Heart left ventricle (tissue), 16 donors: Measurements from ENCODE around the gene PGP. TPM values are rescaled to one million over a fixed set of nuclear protein-coding genes. Genes with fewer than 3 reads are reported as not detected.

Experiments
- ATAC-seq, 4 donors: fragments of 200-7000 bp; cut with Tn5 transposase; one replicate each; pipeline ENCODE4 v1.9.1; 2020 to 2022; ENCODE audit warnings: moderate library complexity in 4 of 4, mild to moderate bottlenecking in 3 of 4, moderate number of reproducible peaks in 1 of 4
- DNase-seq, 5 donors: peaks; one replicate each; pipeline ENCODE4 v3.0.0-alpha.2; 2020
- H3K27ac ChIP-seq, 12 donors: fragments of 200-600 bp; sonication (generic) in 4 of 12; one replicate each; pipeline versions ENCODE4 v1.5.0 to v1.8.0; 2016 to 2022; ENCODE audit warnings: mild to moderate bottlenecking in 2 of 12
- H3K27me3 ChIP-seq, 9 donors: fragments of 200-600 bp; sonication (generic) in 2 of 9; one replicate each; pipeline versions ENCODE4 v1.5.1 to v1.8.0; 2016 to 2022; ENCODE audit warnings: mild to moderate bottlenecking in 3 of 9
- H3K36me3 ChIP-seq, 9 donors: fragments of 200-600 bp; sonication (generic) in 2 of 9; one replicate each; pipeline versions ENCODE4 v1.5.0 to v1.8.0; 2018 to 2022; ENCODE audit warnings: mild to moderate bottlenecking in 2 of 9
- H3K4me1 ChIP-seq, 12 donors: fragments of 200-600 bp; sonication (generic) in 4 of 12; one replicate each; pipeline versions ENCODE4 v1.5.0 to v1.8.0; 2016 to 2022; ENCODE audit warnings: mild to moderate bottlenecking in 3 of 12
- H3K4me3 ChIP-seq, 12 donors: fragments of 200-600 bp; sonication (generic) in 4 of 12; one replicate each; pipeline versions ENCODE4 v1.5.0 to v1.8.0; 2017 to 2022; ENCODE audit warnings: mild to moderate bottlenecking in 9 of 12, moderate library complexity in 4 of 12
- H3K9me3 ChIP-seq, 12 donors: fragments of 200-600 bp; sonication (generic) in 4 of 12; one replicate each; pipeline versions ENCODE4 v1.5.0 to v1.8.0; 2016 to 2022; ENCODE audit warnings: mild to moderate bottlenecking in 1 of 12
- CTCF ChIP-seq, 12 donors: fragments of 200-600 bp; sonication (generic) in 4 of 12; IDR thresholded peaks; one replicate each; pipeline versions ENCODE4 v1.5.0 to v1.8.0; 2018 to 2022; ENCODE audit warnings: antibody characterized with exemption in 12 of 12, mild to moderate bottlenecking in 5 of 12
- POLR2A ChIP-seq, 2 donors: fragments of 450-650 bp; IDR thresholded peaks; one replicate each; pipeline ENCODE4 v1.6.1; 2017; ENCODE audit warnings: antibody characterized with exemption in 2 of 2, mild to moderate bottlenecking in 2 of 2, moderate library complexity in 2 of 2
- WGBS, 4 donors: extraction: QIAGEN DNeasy Blood & Tissue Kit in 2 of 4; methylation state at CpG; one replicate each; pipeline versions ENCODE4 v1.1.5 to v1.1.7; 2013 to 2018; 5-methylcytosine and 5-hydroxymethylcytosine counted together
- intact Hi-C, 10 donors: fragments of 100-400 bp; cut with DNase I; formaldehyde crosslinking; loops; one replicate each; pipeline versions ENCODE4 v1.11.1 to v1.14.2; 2022
- polyA plus RNA-seq, 2 donors: library from polyadenylated mRNA; stranded (reverse); fragments of 200-250 nt; gene quantifications; one replicate each; pipeline ENCODE4 v1.2.3, GENCODE V29; 2013
- total RNA-seq, 9 donors: library from RNA; depleted of rRNA in 2 of 9; stranded (reverse); fragments of >200 nt in 2 of 9; fragmentation: NEBNext Ultra II Directional in 3 of 9; extraction: Animal tissue kit (Norgen Biotek cat#: 25700) in 3 of 9; gene quantifications; one replicate each; pipeline versions ENCODE4 v1.1.0 to v1.2.4, GENCODE V29; 2016 to 2023
- donor health status: ischemic (EF 13 %, LVEDD 7.1; RV severe dilation, severe dysfunction).
- donor health status: healthy with polysubstance abuse.
- donor health status: DM: no; HTN: yes; CAD: no.
- donor health status: DM: no; HTN: no; CAD: no.
- donor health status: ischemic (EF 25% LVEDD 6.9; RV normal size, moderate dysfunction).
- donor health status: ischemic (EF 25% LVEDD 5.7; RV mildly dilated, moderate dysfunction).
- donor health status: healthy.
- donor health status: DM: yes; HTN: yes; CAD: no.
- donor health status: ischemic (EF 35%, LVEDD 5.7; RV mildly dilated, moderate dysfunction).
- donor health status: nonischemic (EF 11% LVEDD 7.7; RV severe dilation, severe dysfunction).
- donor health status: DM: yes; HTN: yes; CAD: no.
- donor health status: PGD.
- donor health status: ischemic (EF 29% LVEDD 5.4; RV normal size, mild dysfunction).
- donor health status: nonischemic (EF 23%, LVEDD 6.1; RV moderate dilation, normal function).

Gene PGP
- total and polyA plus RNA-seq, 11 donors, result 19.6 to 44.0 (median 31.7) TPM

- ATAC-seq (no peak), DNase-seq (no peak)
- Histone ChIP-seq H3K36me3 (peaks cover 4 to 46% (median 31%) of the 10 kb centered on the region in 9 donors), H3K27ac (peak overlapping the region in 1 of 12 donors; percentile 22), H3K4me1 (peaks cover 0 to 31% (median 17%) of the 10 kb centered on the region in 12 donors), H3K27me3 (no peaks in the 10 kb centered on the region), H3K9me3 (no peaks in the 10 kb centered on the region), H3K4me3 (no peak overlapping the region)
- 61 to 71% (median 67%) methylated on average over 9 of the region's 9 CpGs for WGBS, 4 donors
- intact Hi-C loops, result loop anchor here in 1 of 10 donors (2.0 kb wide), 1 partner anchor 22 kb away; no protein-coding TSS in a partner anchor
- TF ChIP-seq CTCF (IDR thresholded peaks at IDR 0.05), result no peak
- TF ChIP-seq POLR2A (IDR thresholded peaks at IDR 0.05), result no peak
Observed at GRCh38 chr16:2226245-2226793, 11.7 kb upstream of the PGP start.

DNA sequence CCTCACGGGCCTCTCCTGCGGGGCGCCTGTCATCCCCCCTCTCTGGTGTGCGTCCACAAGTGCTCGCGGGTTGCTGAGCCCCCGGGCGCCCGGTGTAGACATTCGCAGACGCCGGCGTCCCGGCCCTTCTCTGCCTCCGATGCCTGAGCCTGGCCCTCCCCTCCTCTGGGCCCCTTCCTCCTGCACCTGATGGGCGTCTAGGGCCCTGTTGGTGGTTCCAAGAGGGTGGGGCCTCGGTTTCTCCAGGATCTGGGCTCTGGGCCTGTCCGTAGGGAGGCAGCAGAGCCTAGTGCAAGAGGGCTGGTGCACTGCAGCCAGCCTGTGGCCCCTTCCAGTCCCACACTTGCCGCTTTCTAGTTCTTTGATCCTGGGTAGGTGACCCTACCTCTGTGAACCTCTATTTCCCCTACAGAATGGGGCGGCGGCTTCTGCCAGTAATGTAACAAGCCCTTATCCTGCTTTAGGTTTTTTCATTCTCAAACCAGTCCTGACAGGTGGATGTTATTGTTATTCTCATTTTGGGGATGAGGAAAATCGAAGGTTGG, 9.4 kb upstream of the PGP start:
- H3K36me3 ChIP-seq, result peaks cover 0 to 26% (median 8%) of the 10 kb centered on the region in 9 donors
- H3K9me3 ChIP-seq, result no peaks in the 10 kb centered on the region
- peaks cover 0 to 31% (median 17%) of the 10 kb centered on the region in 12 donors for H3K4me1 ChIP-seq
- WGBS, 4 donors, result 6 to 14% (median 10%) methylated on average over 10 to 22 of the region's 22 CpGs
- intact Hi-C loops, result no loop called here
- no peaks in the 10 kb centered on the region for H3K27me3 ChIP-seq
- TF ChIP-seq CTCF (IDR thresholded peaks at IDR 0.05), result peak in 3 of 12 donors; percentile 13 to 30 (median 20)
- no peak for TF ChIP-seq POLR2A (IDR thresholded peaks at IDR 0.05)
- DNase-seq (peak in 2 of 5 donors; percentile 60 to 79), ATAC-seq (peak in 3 of 4 donors; percentile 37 to 61 (median 54))
- H3K4me3 ChIP-seq, result peak overlapping the region; percentile 66 to 100 (median 90)
- peak overlapping the region in 11 of 12 donors; percentile 72 to 94 (median 86) for H3K27ac ChIP-seq

GRCh38 chr16:2223221-2223941, 8.7 kb upstream of the PGP start, which contains the start of gene E4F1:
TSS of gene E4F1 (plus strand) at chr16:2223591. CDS start at chr16:2223614, 23 bp downstream.
- WGBS, 4 donors, result 0 to 1% (median 1%) methylated on average over 29 to 82 of the region's 82 CpGs
- Histone ChIP-seq H3K36me3 (peaks cover 0 to 19% (median 2%) of the 10 kb centered on the region in 9 donors), H3K4me3 (peak within 1 kb of the TSS; percentile 66 to 100 (median 90)), H3K9me3 (no peaks in the 10 kb centered on the region), H3K4me1 (peaks cover 0 to 31% (median 17%) of the 10 kb centered on the region in 12 donors), H3K27ac (peak within 1 kb of the TSS in 11 of 12 donors; percentile 72 to 94 (median 86)), H3K27me3 (no peaks in the 10 kb centered on the region)
- TF ChIP-seq POLR2A (IDR thresholded peaks at IDR 0.05) (peak; percentile 39 to 96), CTCF (IDR thresholded peaks at IDR 0.05) (peak in 5 of 12 donors; percentile 7 to 39 (median 16))
- intact Hi-C loops, result no loop called here
- peak; percentile 99 to 100 (median 99) for ATAC-seq
- DNase-seq, result peak; percentile 99 to 100 (median 100)

DNA sequence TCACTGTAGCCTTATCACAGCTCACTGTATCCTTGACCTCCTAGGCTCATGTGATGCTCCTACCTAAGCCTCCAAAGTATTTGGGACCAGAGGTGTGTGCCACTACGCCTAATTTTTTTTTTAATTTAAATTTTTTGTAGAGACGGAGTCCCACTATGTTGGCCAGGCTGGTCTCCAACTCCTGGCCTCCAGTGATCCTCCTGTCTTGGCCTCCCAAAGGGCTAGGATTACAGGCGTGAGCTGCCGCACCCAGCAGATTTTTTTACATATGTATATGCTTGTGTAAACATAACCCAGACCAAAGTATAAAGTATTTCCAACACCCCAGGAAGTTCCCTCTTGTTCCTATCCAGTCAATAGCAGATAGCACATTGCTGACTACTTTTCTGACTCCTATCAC, 1.7 kb upstream of the PGP start:
- DNase-seq, result no peak
- no peaks in the 10 kb centered on the region for H3K9me3 ChIP-seq
- no peak overlapping the region for H3K4me3 ChIP-seq
- intact Hi-C loops, result loop anchor here in 1 of 10 donors (10.0 kb wide), 1 partner anchor 62 kb away; the partner anchor contains the start of gene TRAF7
- TF ChIP-seq CTCF (IDR thresholded peaks at IDR 0.05) (no peak), POLR2A (IDR thresholded peaks at IDR 0.05) (no peak)
- H3K27me3 ChIP-seq, result no peaks in the 10 kb centered on the region
- peaks cover 0 to 9% (median 0%) of the 10 kb centered on the region in 9 donors for H3K36me3 ChIP-seq
- 97 to 99% (median 98%) methylated on average over 4 of the region's 4 CpGs for WGBS, 4 donors
- no peak for ATAC-seq
- peaks cover 14 to 38% (median 27%) of the 10 kb centered on the region in 12 donors for H3K4me1 ChIP-seq
- no peak overlapping the region for H3K27ac ChIP-seq
